Renal cortex interstitium (tissue), 15 donors: ENCODE results near the gene ZBTB21. TPM values are rescaled to one million over a fixed set of nuclear protein-coding genes. Genes with fewer than 3 reads are reported as not detected.

Experiments used
- DNase-seq, 11 donors: peaks; one replicate each; pipeline ENCODE4 v3.0.0-alpha.2; 2013; ENCODE audit warnings: low read depth in 9 of 11, low spot score in 4 of 11; ENCODE audit errors: extremely low read depth in 1 of 11
- long read RNA-seq, 16 experiments: transcript quantifications; one replicate each; lab custom pipeline, GENCODE V29; 2026
- polyA plus RNA-seq, 3 donors: library from polyadenylated mRNA; unstranded; fragments of 120-200 nt; gene quantifications; one replicate each; pipeline ENCODE4 v1.2.1, GENCODE V29; 2013; ENCODE audit not compliant: insufficient read length in 3 of 3

Gene ZBTB21
- 10 to 100 TPM in 2 of 3 donors, 1 to 10 TPM in 1; 9.4 to 14.1 (median 10.8) TPM for polyA plus RNA-seq
- long read RNA-seq, donor 1: 0 reads
- long read RNA-seq, donor 2, full-length matches to known transcripts: 3 of 9 reads
- long read RNA-seq, donor 2, partial matches to known transcripts: 6 of 9 reads
- long read RNA-seq, donor 2, other reads (novel, unspliced or antisense): 0 of 9 reads
- long read RNA-seq, donor 3, full-length matches to known transcripts: 4 of 4 reads
- long read RNA-seq, donor 3, partial matches to known transcripts: 0 of 4 reads
- long read RNA-seq, donor 3, other reads (novel, unspliced or antisense): 0 of 4 reads
- long read RNA-seq, donor 4, full-length matches to known transcripts: 4 of 4 reads
- long read RNA-seq, donor 4, partial matches to known transcripts: 0 of 4 reads
- long read RNA-seq, donor 4, other reads (novel, unspliced or antisense): 0 of 4 reads
- long read RNA-seq, donor 5, full-length matches to known transcripts: 7 of 7 reads
- long read RNA-seq, donor 5, partial matches to known transcripts: 0 of 7 reads
- long read RNA-seq, donor 5, other reads (novel, unspliced or antisense): 0 of 7 reads
- long read RNA-seq, donor 6, full-length matches to known transcripts: 5 of 5 reads
- long read RNA-seq, donor 6, partial matches to known transcripts: 0 of 5 reads
- long read RNA-seq, donor 6, other reads (novel, unspliced or antisense): 0 of 5 reads
- long read RNA-seq, donor 7, full-length matches to known transcripts: 4 of 4 reads
- long read RNA-seq, donor 7, partial matches to known transcripts: 0 of 4 reads
- long read RNA-seq, donor 7, other reads (novel, unspliced or antisense): 0 of 4 reads
- long read RNA-seq, donor 8, full-length matches to known transcripts: 5 of 5 reads
- long read RNA-seq, donor 8, partial matches to known transcripts: 0 of 5 reads
- long read RNA-seq, donor 8, other reads (novel, unspliced or antisense): 0 of 5 reads
- long read RNA-seq, donor 9, full-length matches to known transcripts: 1 of 1 reads
- long read RNA-seq, donor 9, partial matches to known transcripts: 0 of 1 reads
- long read RNA-seq, donor 9, other reads (novel, unspliced or antisense): 0 of 1 reads
- long read RNA-seq, donor 10, full-length matches to known transcripts: 5 of 5 reads
- long read RNA-seq, donor 10, partial matches to known transcripts: 0 of 5 reads
- long read RNA-seq, donor 10, other reads (novel, unspliced or antisense): 0 of 5 reads
- long read RNA-seq, donor 11, full-length matches to known transcripts: 2 of 2 reads
- long read RNA-seq, donor 11, partial matches to known transcripts: 0 of 2 reads
- long read RNA-seq, donor 11, other reads (novel, unspliced or antisense): 0 of 2 reads
- long read RNA-seq, donor 12, full-length matches to known transcripts: 2 of 2 reads
- long read RNA-seq, donor 12, partial matches to known transcripts: 0 of 2 reads
- long read RNA-seq, donor 12, other reads (novel, unspliced or antisense): 0 of 2 reads
- long read RNA-seq, donor 13, full-length matches to known transcripts: 10 of 10 reads
- long read RNA-seq, donor 13, partial matches to known transcripts: 0 of 10 reads
- long read RNA-seq, donor 13, other reads (novel, unspliced or antisense): 0 of 10 reads
- long read RNA-seq, donor 14, full-length matches to known transcripts: 2 of 2 reads
- long read RNA-seq, donor 14, partial matches to known transcripts: 0 of 2 reads
- long read RNA-seq, donor 14, other reads (novel, unspliced or antisense): 0 of 2 reads
- long read RNA-seq, donor 15, full-length matches to known transcripts: 1 of 1 reads
- long read RNA-seq, donor 15, partial matches to known transcripts: 0 of 1 reads
- long read RNA-seq, donor 15, other reads (novel, unspliced or antisense): 0 of 1 reads
- long read RNA-seq, donor 16, full-length matches to known transcripts: 10 of 10 reads
- long read RNA-seq, donor 16, partial matches to known transcripts: 0 of 10 reads
- long read RNA-seq, donor 16, other reads (novel, unspliced or antisense): 0 of 10 reads

GRCh38 chr21:42009831-42010506, at the start of gene ZBTB21:
Gene ZBTB21 (minus strand): TSS chr21:42010360. CDS start chr21:41994095, 16,265 bp downstream.
- DNase-seq: peak; percentile 94 to 99 (median 98)

DNA sequence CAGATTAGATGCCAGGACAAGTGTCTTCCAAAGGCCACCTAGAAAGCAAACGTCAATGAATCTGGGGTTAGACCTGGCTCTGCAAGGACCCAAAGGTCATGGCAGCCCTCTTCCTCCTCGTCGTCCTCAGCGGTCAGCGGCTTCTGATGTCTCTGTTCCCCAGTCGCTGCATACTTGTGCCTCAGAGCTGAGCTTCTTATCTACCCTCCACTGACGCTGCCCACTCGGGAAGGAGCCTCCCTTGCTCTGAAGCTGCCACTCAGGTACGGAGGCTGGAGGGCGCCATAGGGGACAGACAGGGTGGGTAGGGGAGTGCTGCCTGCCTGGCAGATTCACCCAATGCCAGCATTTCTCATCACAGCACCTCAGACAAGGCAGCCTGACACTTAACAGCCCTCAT, 49.6 kb upstream of the ZBTB21 start:
- no peak for DNase-seq

- DNase-seq: no peak
Observed at GRCh38 chr21:42059141-42059540, 49.0 kb upstream of the ZBTB21 start.

DNA sequence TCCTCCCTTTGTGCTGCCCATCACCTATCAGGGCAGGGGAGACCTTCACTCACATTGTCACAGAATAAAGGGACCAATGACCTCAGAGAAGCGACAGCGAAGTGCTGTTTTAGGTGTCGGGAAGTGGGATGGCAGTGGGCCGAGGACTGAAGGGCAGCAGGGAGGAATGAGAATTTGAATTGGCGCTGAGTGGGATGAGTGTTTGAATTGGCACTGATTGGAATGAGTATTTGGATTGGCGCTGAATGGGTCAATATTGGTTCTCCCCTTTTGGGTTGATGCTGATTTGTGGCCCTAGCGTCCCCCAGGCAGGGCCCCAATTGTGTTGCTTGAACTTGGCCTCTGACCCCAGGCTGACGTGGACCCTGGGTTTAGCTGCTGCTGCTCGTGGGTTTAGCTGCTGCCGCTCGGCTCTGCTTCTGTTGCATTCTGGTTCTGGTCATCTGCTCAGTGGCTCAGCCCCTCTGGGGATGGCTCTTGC, 48.5 kb upstream of the ZBTB21 start:
- DNase-seq: no peak

DNA sequence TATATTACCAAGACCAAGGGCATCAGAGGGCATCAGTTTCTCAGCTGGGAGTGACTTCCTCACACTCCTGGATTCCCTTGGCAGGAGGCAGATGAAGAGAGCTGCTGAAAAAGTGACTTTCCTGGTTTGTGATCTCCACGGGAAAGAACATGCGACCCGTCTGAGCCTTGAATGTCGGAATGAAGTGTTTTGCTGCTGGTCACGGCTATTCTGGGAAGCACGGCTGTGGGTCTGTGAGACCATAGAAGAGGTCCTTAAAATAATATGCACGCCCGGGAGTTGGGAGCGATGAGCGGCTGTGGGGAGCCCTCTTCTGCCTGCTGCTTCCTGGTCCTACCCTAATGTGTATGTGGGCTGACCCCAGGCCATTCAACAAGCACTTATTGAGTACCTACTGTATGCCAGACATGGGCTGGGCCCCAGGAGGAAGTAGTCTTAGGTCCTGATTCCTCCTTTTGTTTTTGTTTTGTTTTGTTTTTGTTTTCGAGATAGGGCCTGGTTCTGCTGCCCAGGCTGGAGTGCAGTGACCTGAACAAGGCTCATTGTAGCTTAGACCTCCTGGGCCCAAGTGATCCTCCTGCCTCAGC, 47.8 kb upstream of the ZBTB21 start:
- no peak for DNase-seq

DNA sequence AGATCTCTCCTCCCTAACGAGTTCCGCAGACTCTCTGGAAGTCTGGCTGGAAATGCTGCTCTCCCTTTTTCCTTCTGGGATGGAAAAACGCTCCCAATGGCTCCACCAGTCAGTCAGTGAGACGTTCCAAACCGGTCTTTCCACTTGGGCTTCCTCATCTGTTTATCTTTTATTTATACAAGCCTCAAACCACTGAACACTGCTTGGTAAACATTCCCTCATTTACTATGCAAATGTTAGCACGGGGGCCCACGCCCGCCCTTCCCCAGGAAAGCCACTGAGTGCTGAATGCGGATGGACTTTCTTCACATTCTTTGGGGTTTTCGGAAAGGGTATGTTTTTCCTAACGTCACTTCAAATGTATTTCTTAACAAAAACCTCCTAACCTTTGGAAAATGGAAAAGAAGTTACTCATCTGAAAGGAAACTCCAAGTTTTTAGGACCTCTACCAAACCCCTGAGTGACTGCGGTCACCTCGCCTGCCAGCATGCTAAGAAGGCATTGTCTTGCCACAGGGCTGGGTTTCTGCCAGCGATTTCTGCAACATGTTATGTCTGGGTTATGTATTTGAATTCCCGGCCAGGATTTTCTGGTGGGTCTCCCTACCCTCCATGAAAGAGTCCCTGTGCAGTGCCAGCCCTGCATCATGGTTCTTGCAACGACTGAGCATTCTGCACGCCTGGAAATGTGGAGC, 47.0 kb upstream of the ZBTB21 start:
- DNase-seq: peak in 2 of 11 donors; percentile 31 to 45

DNA sequence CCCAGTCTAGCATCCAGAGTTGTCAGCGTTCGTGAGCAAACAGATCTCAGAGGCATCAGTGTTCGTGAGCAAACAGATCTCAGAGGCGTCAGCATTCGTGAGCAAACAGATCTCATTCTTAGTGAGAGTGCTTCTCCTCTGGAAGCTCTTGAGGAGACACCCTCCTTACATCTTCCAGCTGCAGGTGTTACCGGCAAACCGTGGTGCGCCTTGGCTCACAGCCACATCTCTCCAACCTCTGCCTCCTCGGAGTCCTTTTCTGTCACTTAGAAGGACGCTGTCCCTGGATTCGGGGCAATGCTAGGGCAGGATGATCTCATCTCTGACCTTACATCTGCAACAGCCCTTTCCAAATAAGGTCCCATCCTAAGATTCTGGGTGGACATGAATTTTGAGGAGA, 46.3 kb upstream of the ZBTB21 start:
- no peak for DNase-seq

GRCh38 chr21:42055425-42055824, 45.3 kb upstream of the ZBTB21 start:
- no peak for DNase-seq

DNA sequence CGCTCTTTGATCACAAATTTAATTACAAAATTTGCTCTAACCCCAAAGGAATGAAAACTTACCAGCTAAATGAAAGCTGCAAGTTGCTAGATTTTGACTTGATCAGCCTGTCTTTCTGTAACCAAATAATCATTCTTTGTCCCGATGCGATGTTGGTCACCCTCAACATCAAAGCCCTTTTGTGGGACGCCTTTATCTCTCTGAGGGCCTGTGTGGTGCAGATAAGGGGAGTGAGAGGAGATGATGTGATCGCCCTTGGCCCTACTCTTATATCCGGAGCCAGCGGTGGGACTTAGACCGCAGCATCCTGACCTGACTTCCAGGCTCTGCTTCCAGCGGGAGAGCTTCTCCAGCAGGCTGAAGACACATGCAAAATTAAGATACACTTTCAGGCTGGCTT, 41.6 kb upstream of the ZBTB21 start:
- DNase-seq: no peak

DNA sequence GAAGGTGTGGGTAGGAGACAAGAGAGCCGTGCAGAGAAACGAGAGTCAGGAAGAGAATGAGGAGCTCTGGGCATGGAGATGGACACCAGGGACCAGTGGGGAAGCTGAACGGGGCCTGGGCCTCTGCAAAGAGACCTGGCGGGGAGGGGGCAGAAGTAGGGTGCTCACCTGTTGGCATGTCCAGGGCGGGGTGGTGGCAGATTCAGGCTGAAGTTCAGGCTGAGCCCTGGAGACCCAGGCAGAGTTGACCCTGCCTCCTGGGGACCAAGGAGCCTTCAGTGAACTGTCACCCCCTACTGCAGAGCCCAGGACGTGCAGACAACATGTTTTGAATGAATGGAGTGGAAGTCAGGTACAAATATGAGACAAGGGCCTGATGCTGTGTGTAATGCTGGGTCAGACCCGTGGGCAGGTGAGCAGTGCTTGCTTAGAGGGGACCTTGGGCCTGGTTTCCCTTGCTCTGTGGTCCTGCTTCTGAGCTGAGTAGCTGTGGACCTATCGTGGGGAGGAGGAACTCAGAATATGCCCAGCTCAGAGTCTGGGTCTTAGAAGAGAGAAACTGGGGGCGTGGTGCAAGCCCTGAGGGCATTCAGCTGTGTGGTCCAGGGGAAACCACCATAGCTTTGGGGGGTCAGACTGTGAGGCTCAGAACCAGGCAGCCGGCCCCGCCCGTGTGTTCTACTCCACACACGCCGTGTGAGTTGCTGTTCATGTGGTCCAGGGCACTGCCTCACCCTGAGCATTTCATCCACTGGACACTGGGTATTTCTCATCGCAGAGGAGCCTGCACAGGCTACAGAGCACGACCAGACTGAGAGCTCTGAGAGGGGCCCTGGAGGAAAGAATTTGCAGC, 39.6 kb upstream of the ZBTB21 start:
- no peak for DNase-seq

- DNase-seq: no peak
Observed at GRCh38 chr21:42048870-42049577, 38.9 kb upstream of the ZBTB21 start.

DNA sequence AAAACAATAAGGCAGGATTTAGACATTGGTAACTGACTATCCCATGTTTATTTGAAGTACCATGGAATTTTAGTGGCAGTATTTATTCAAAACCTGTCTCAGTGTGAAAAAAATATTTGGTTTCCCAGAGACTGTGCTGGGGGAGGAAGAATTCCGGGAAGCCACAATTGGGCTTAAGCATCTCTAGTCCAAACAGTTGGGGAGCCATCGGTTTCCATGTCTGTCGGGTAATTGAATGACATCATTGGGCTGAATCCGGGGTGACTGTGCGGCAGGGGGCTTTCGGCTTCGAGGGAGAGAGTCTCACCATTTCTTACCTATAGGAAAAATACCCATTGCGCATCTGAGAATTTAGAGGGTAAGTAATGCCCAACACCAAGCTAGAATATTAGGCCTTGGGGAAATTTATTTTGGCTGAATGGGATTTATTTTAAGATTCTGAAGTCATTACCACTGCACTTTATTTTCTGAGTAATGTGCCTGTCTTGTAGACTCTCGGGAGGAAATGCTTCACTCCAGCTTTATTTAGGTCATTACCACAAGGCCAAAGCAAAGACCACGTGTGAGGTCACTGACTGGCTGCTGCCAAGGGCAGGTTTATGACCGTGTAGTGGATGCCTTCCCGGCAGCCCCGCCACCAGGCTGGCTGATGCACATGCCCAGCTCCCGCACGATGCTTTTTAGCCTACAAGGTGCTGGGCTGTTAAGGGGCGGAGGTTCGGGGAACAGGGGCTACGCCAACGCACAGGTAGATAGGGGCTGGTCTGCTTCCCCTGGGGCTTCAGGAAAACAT, 37.9 kb upstream of the ZBTB21 start:
- peak in 1 of 11 donors; percentile 36 for DNase-seq

DNA sequence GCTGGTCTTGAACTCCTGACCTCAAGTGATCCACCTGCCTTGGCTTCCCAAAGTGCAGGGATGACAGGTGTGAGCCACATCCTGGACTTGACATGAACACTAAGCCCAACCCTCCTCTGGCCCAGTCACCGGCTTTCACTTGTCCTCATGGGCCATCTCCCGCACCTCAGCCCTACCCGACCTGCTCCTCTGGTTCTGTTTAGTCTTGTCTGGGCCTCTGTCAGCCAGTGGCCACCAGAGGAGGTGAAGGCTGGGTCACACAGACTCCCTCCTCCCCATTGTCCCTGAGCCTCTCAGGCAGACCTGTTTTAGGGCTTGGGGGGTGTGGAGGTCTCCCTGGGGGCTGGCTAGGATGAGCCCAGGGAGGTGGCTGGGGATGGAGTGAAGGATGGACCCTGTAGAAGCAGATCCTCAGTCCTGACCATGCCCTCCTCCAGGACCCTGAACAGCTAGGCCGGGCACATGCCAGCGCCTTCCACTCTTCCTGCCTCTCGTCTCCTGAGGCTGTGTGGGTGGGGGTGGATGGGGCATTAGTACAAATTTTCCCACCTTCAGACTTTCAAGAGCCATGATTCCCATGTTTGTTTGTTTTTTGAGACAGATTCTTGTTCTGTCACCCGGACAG, 34.8 kb upstream of the ZBTB21 start:
- DNase-seq: no peak
